Mesothelial cell of epicardium (in vitro differentiated cells): ENCODE data around the gene FAR1. TPM values are rescaled to one million over a fixed set of nuclear protein-coding genes. Genes with fewer than 3 reads are reported as not detected.

Experiments
- DNase-seq, 2 experiments: peaks; one replicate each; pipeline ENCODE4 v3.0.0; 2021; ENCODE audit warnings: low spot score in 2 of 2; ENCODE audit not compliant: unreplicated experiment in 2 of 2
- H3K27ac Mint-ChIP-seq: 2 replicates; pipeline ENCODE4 v1.8.0; 2021; ENCODE audit warnings: mixed read lengths
- H3K27me3 Mint-ChIP-seq: 2 replicates; pipeline ENCODE4 v1.8.0; 2021; ENCODE audit warnings: low read depth, mixed read lengths
- H3K36me3 Mint-ChIP-seq: 2 replicates; pipeline ENCODE4 v1.8.0; 2021; ENCODE audit warnings: mixed read lengths
- H3K4me1 Mint-ChIP-seq: 2 replicates; pipeline ENCODE4 v1.8.0; 2021; ENCODE audit warnings: mixed read lengths
- H3K4me3 Mint-ChIP-seq: 2 replicates; pipeline ENCODE4 v1.8.0; 2021; ENCODE audit warnings: mild to moderate bottlenecking, moderate library complexity, mixed read lengths
- H3K9me3 Mint-ChIP-seq: 2 replicates; pipeline ENCODE4 v1.8.0; 2021; ENCODE audit warnings: mixed read lengths
- total RNA-seq: library from RNA; stranded (reverse); gene quantifications from 3 replicates; pipeline ENCODE4 v1.2.1, GENCODE V29; 2021
- TF ChIP-seq, protein P1 (sequence below): fragments of 200-600 bp; sonication (generic); IDR thresholded peaks from one replicate; pipeline ENCODE4 v1.5.0; 2021; ENCODE audit warnings: antibody characterized with exemption; ENCODE audit not compliant: unreplicated experiment

The FAR1 gene
- total RNA-seq, 1 donor from 2014 or later = 67.0 TPM

DNA sequence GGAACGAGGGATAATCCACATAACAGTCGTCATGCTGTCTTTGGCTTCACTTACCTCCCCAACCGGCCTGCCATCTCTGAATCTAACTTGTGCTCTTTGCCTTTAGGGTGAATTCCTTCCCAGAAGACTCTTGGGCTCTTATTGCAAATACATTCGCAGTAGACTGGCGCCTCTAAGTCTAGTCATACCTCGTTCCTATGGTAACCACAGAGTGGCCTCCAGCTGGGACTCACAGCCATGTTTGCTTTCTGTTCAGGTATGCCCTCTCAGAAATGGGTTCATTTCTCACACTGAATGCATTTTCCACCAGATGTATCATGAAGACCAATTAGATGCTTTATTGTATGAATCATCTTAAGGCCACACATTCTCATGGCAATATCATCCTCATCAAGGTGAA is 112.7 kb downstream of the FAR1 start:
- no peak overlapping the region for H3K27ac Mint-ChIP-seq
- no peaks in the 10 kb centered on the region for H3K36me3 Mint-ChIP-seq
- peaks cover 1% of the 10 kb centered on the region for H3K27me3 Mint-ChIP-seq
- H3K4me1 Mint-ChIP-seq = peaks cover 8% of the 10 kb centered on the region
- no peak for DNase-seq
- no peak overlapping the region for H3K4me3 Mint-ChIP-seq
- TF ChIP-seq, protein P1, sequence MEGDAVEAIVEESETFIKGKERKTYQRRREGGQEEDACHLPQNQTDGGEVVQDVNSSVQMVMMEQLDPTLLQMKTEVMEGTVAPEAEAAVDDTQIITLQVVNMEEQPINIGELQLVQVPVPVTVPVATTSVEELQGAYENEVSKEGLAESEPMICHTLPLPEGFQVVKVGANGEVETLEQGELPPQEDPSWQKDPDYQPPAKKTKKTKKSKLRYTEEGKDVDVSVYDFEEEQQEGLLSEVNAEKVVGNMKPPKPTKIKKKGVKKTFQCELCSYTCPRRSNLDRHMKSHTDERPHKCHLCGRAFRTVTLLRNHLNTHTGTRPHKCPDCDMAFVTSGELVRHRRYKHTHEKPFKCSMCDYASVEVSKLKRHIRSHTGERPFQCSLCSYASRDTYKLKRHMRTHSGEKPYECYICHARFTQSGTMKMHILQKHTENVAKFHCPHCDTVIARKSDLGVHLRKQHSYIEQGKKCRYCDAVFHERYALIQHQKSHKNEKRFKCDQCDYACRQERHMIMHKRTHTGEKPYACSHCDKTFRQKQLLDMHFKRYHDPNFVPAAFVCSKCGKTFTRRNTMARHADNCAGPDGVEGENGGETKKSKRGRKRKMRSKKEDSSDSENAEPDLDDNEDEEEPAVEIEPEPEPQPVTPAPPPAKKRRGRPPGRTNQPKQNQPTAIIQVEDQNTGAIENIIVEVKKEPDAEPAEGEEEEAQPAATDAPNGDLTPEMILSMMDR = no peak
- H3K9me3 Mint-ChIP-seq = peaks cover 4% of the 10 kb centered on the region

Other genes starting within 250 kb of the FAR1 start
- 21.8 to 22.6 TPM (median 22.6 TPM) in 3 replicates for gene BTBD10, start 205.4 kb upstream of the FAR1 start, total RNA-seq
- gene PTH, start 172.7 kb upstream of the FAR1 start, total RNA-seq = not detected in 3 replicates